H1 (cell line): ENCODE measurements around the gene MANSC4. TPM values are rescaled to one million over a fixed set of nuclear protein-coding genes. Genes with fewer than 3 reads are reported as not detected.

Source experiments
- CTCF ChIA-PET: fragments of 300-600 bp; sonication (Branson Sonifier 250); formaldehyde crosslinking; loops from one replicate; lab custom pipeline; 2021; ENCODE audit not compliant: partially characterized antibody; lab: Charles Lee
- POLR2A ChIA-PET: fragments of 300-600 bp; sonication (Branson Sonifier 250); formaldehyde crosslinking; loops from one replicate; lab custom pipeline; 2021; ENCODE audit warnings: inconsistent platforms; ENCODE audit not compliant: partially characterized antibody; lab: Charles Lee
- DNase-seq, 2 experiments: peaks; one replicate each; pipeline versions ENCODE4 v3.0.0 to v3.0.0-alpha.2; 2010 to 2022; ENCODE audit warnings: low spot score in 2 of 2, low read depth in 1 of 2, mixed read lengths in 1 of 2
- FAIRE-seq: peaks from 2 replicates; lab custom pipeline; 2011; peaks lifted over from hg19 to GRCh38; lab: Jason Lieb, UNC
- H2AFZ ChIP-seq: 2 replicates; pipeline ENCODE4 v1.8.1; 2012; ENCODE audit warnings: low read length, inconsistent platforms
- H2AK5ac ChIP-seq: 2 replicates; pipeline ENCODE4 v1.6.1; 2013; ENCODE audit warnings: low read depth, low read length
- H2BK120ac ChIP-seq: replicated peaks from 2 replicates; pipeline ENCODE3; 2013; ENCODE audit warnings: low read depth, low read length, inconsistent platforms
- H2BK12ac ChIP-seq: 2 replicates; pipeline ENCODE4 v1.6.1; 2013; ENCODE audit warnings: low read depth, low read length
- H2BK15ac ChIP-seq: 2 replicates; pipeline ENCODE4 v1.6.1; 2013; ENCODE audit warnings: low read length
- H2BK20ac ChIP-seq: 2 replicates; pipeline ENCODE4 v1.6.1; 2013; ENCODE audit warnings: low read length
- H2BK5ac ChIP-seq: 2 replicates; pipeline ENCODE4 v1.6.1; 2013; ENCODE audit warnings: low read depth, low read length
- H3K14ac ChIP-seq: 2 replicates; pipeline ENCODE4 v1.6.1; 2013; ENCODE audit warnings: inconsistent platforms; ENCODE audit not compliant: insufficient read length
- H3K18ac ChIP-seq: 2 replicates; pipeline ENCODE4 v1.6.1; 2013; ENCODE audit warnings: low read length; ENCODE audit errors: extremely low read depth
- H3K23ac ChIP-seq: 2 replicates; pipeline ENCODE4 v1.6.1; 2013; ENCODE audit warnings: inconsistent platforms; ENCODE audit not compliant: insufficient read length
- H3K23me2 ChIP-seq: 2 replicates; pipeline ENCODE4 v1.6.1; 2013; ENCODE audit warnings: low read depth, low read length
- H3K27ac ChIP-seq: 2 replicates; pipeline ENCODE4 v1.6.1; 2011; ENCODE audit warnings: low read depth, low read length, inconsistent platforms
- H3K27me3 ChIP-seq, 4 experiments: replicated peaks in 1 of 4; 1 replicate in 1 of 4; 2 replicates in 3 of 4; pipeline versions ENCODE4 v1.6.1 to v1.8.1; 2011 to 2013; ENCODE audit warnings: low read length in 3 of 4, mild to moderate bottlenecking in 3 of 4, inconsistent platforms in 2 of 4, mixed read lengths in 2 of 4, moderate library complexity in 1 of 4; ENCODE audit not compliant: control insufficient read depth in 3 of 4, insufficient read depth in 3 of 4; ENCODE audit errors: extremely low read depth in 1 of 4
- H3K36me3 ChIP-seq, 4 experiments: 2 replicates each; pipeline versions ENCODE4 v1.6.1 to v1.8.1; 2011 to 2013; ENCODE audit warnings: mild to moderate bottlenecking in 4 of 4, low read length in 3 of 4, moderate library complexity in 2 of 4, control low read depth in 1 of 4, inconsistent platforms in 1 of 4; ENCODE audit not compliant: insufficient read depth in 4 of 4, control insufficient read depth in 2 of 4
- H3K4ac ChIP-seq: replicated peaks from 2 replicates; pipeline ENCODE3; 2013; ENCODE audit warnings: low read length, low read depth, mixed read lengths, inconsistent platforms; ENCODE audit not compliant: insufficient read length
- H3K4me1 ChIP-seq, 4 experiments: replicated peaks in 1 of 4; 1 replicate in 1 of 4; 2 replicates in 3 of 4; pipeline versions ENCODE4 v1.6.1 to v1.8.1; 2011 to 2013; ENCODE audit warnings: low read length in 3 of 4, inconsistent platforms in 2 of 4, mixed read lengths in 1 of 4; ENCODE audit not compliant: insufficient read depth in 4 of 4, control insufficient read depth in 3 of 4
- H3K4me2 ChIP-seq, 2 experiments: 2 replicates each; pipeline versions ENCODE4 v1.6.1 to v1.8.1; 2011 to 2013; ENCODE audit warnings: low read depth in 2 of 2, low read length in 2 of 2, control low read depth in 1 of 2, inconsistent platforms in 1 of 2, mild to moderate bottlenecking in 1 of 2; ENCODE audit not compliant: insufficient read depth in 1 of 2
- H3K4me3 ChIP-seq, 4 experiments: fragments of 200-600, 300-600 bp in 1 of 4; sonication (generic), shearing (Covaris generic), sonication (Bioruptor Twin) in 1 of 4; 2 replicates each; pipeline versions ENCODE4 v1.5.1 to v1.8.1; 2011 to 2016; ENCODE audit warnings: low read length in 4 of 4, low read depth in 3 of 4, control low read depth in 2 of 4, inconsistent platforms in 2 of 4, mild to moderate bottlenecking in 2 of 4, mixed read lengths in 1 of 4, moderate library complexity in 1 of 4; ENCODE audit not compliant: insufficient read depth in 2 of 4; ENCODE audit errors: extremely low read depth in 1 of 4
- H3K56ac ChIP-seq: replicated peaks from 2 replicates; pipeline ENCODE3; 2013; ENCODE audit warnings: low read depth, mild to moderate bottlenecking, mixed read lengths, low read length, inconsistent platforms; ENCODE audit not compliant: insufficient read length
- H3K79me1 ChIP-seq: 2 replicates; pipeline ENCODE4 v1.6.1; 2013; ENCODE audit warnings: low read depth, low read length, control low read depth
- H3K79me2 ChIP-seq, 2 experiments: 2 replicates each; pipeline versions ENCODE4 v1.6.1 to v1.8.1; 2012 to 2013; ENCODE audit warnings: low read length in 2 of 2, mild to moderate bottlenecking in 2 of 2, inconsistent platforms in 1 of 2; ENCODE audit not compliant: insufficient read depth in 2 of 2, control insufficient read depth in 1 of 2
- H3K9ac ChIP-seq, 4 experiments: replicated peaks in 1 of 4; 1 replicate in 1 of 4; 2 replicates in 3 of 4; pipeline versions ENCODE4 v1.6.1 to v1.8.1; 2011 to 2013; ENCODE audit warnings: low read depth in 3 of 4, low read length in 3 of 4, control low read depth in 2 of 4, mild to moderate bottlenecking in 2 of 4, moderate library complexity in 2 of 4, inconsistent platforms in 1 of 4; ENCODE audit errors: extremely low read depth in 1 of 4
- H3K9me3 ChIP-seq, 2 experiments: 2 replicates each; pipeline versions ENCODE4 v1.6.1 to v1.8.1; 2012 to 2013; ENCODE audit warnings: mild to moderate bottlenecking in 2 of 2, moderate library complexity in 2 of 2, control low read depth in 1 of 2, inconsistent platforms in 1 of 2, low read depth in 1 of 2, low read length in 1 of 2, mixed read lengths in 1 of 2; ENCODE audit not compliant: insufficient read depth in 2 of 2
- H4K20me1 ChIP-seq, 2 experiments: replicated peaks in 1 of 2; 2 replicates each; pipeline versions ENCODE3 to v1.8.1; 2011 to 2013; ENCODE audit warnings: inconsistent platforms in 2 of 2, low read length in 2 of 2, mild to moderate bottlenecking in 1 of 2; ENCODE audit not compliant: insufficient read depth in 2 of 2, control insufficient read depth in 1 of 2
- H4K5ac ChIP-seq: 2 replicates; pipeline ENCODE4 v1.6.1; 2013; ENCODE audit warnings: low read length, low read depth, mixed read lengths, inconsistent platforms; ENCODE audit not compliant: insufficient read length
- H4K8ac ChIP-seq: 2 replicates; pipeline ENCODE4 v1.8.0; 2013; ENCODE audit warnings: mild to moderate bottlenecking, moderate library complexity, low read length, inconsistent platforms; ENCODE audit not compliant: insufficient read depth; ENCODE audit errors: extremely low read depth
- H4K91ac ChIP-seq: replicated peaks from 2 replicates; pipeline ENCODE3; 2013; ENCODE audit warnings: low read length, mixed read lengths, inconsistent platforms; ENCODE audit not compliant: insufficient read length
- ASH2L ChIP-seq: fragments of 200-600, 300-600 bp; sonication (generic); IDR thresholded peaks from one replicate; pipeline ENCODE4 v1.7.1; 2017; ENCODE audit warnings: low read length
- CBX5 ChIP-seq: fragments of 300-800, 300-1000 bp; sonication (generic); IDR thresholded peaks from 2 replicates; pipeline ENCODE4 v1.7.1; 2016; ENCODE audit warnings: antibody characterized with exemption, low read length, low read depth
- CTBP2 ChIP-seq: IDR thresholded peaks from 2 replicates; pipeline ENCODE4 v1.7.0; 2011; ENCODE audit warnings: borderline replicate concordance, mild to moderate bottlenecking, moderate library complexity, mixed read lengths, low read length; ENCODE audit not compliant: insufficient read depth, insufficient read length
- CTCF ChIP-seq, 3 experiments: IDR thresholded peaks; 1 replicate in 2 of 3; 2 replicates in 1 of 3; pipeline versions ENCODE4 v1.5.1 to v1.6.1; 2011; ENCODE audit warnings: low read length in 3 of 3, mild to moderate bottlenecking in 3 of 3, inconsistent platforms in 2 of 3, low read depth in 1 of 3, moderate library complexity in 1 of 3; ENCODE audit not compliant: insufficient read depth in 1 of 3; ENCODE audit errors: control extremely low read depth in 1 of 3
- KDM5A ChIP-seq: fragments of 200-600 bp; IDR thresholded peaks from 2 replicates; pipeline ENCODE4 v1.7.1; 2012; ENCODE audit warnings: mild to moderate bottlenecking, low read length, inconsistent platforms, mixed read lengths
- RAD21 ChIP-seq, 2 experiments: IDR thresholded peaks in 1 of 2; conservative IDR thresholded peaks in 1 of 2; 2 replicates each; pipeline ENCODE4 v1.6.1; 2011; ENCODE audit warnings: low read depth in 2 of 2, low read length in 2 of 2, improper control_type of control experiment in 1 of 2, inconsistent platforms in 1 of 2, mild to moderate bottlenecking in 1 of 2, moderate library complexity in 1 of 2
- RFX5 ChIP-seq: IDR thresholded peaks from 2 replicates; pipeline ENCODE4 v1.6.1; 2011; ENCODE audit warnings: low read depth, low read length, improper control_type of control experiment, borderline replicate concordance
- SIN3A ChIP-seq, 2 experiments: IDR thresholded peaks in 1 of 2; conservative IDR thresholded peaks in 1 of 2; 2 replicates each; pipeline ENCODE4 v1.6.1; 2011 to 2012; ENCODE audit warnings: low read length in 2 of 2, improper control_type of control experiment in 1 of 2, low read depth in 1 of 2, mild to moderate bottlenecking in 1 of 2
- SIRT6 ChIP-seq: IDR thresholded peaks from one replicate; pipeline ENCODE4 v1.7.1; 2012; ENCODE audit warnings: low read length, inconsistent platforms
- TAF7 ChIP-seq: optimal IDR thresholded peaks from 2 replicates; pipeline ENCODE3; 2011; ENCODE audit warnings: low read depth, mild to moderate bottlenecking, inconsistent platforms, low read length, moderate library complexity, borderline replicate concordance
- WGBS, 2 experiments: shearing (Covaris generic) in 1 of 2; methylation state at CpG; one replicate each; pipeline versions ENCODE4 v1.1.6 to v1.1.7; 2013 to 2015; ENCODE audit warnings: low lambda C conversion rate in 2 of 2, mixed read lengths in 2 of 2, inconsistent platforms in 1 of 2, low coverage in 1 of 2, missing lambda C conversion rate in 1 of 2; ENCODE audit not compliant: insufficient replicate concordance in 2 of 2, insufficient coverage in 1 of 2, insufficient read length in 1 of 2; ENCODE audit errors: extremely low coverage in 1 of 2, missing lambda C conversion rate in 1 of 2; 5-methylcytosine and 5-hydroxymethylcytosine counted together
- polyA plus RNA-seq, 7 experiments: library from polyadenylated mRNA; depleted of rRNA in 3 of 7; stranded (reverse) in 5 of 7; unstranded in 2 of 7; fragments of >200 nt in 5 of 7; fragments of 200-250 nt in 2 of 7; gene quantifications; 1 replicate in 5 of 7; 2 replicates in 1 of 7; 4 replicates in 1 of 7; pipeline versions ENCODE4 v1.2.1 to v1.2.3, GENCODE V29; 2011 to 2013; ENCODE audit warnings: missing spikeins in 2 of 7, mixed read lengths in 2 of 7
- total RNA-seq: library from RNA; stranded (reverse); fragmentation: NEBNext Ultra II Directional; extraction: Animal tissue kit (Norgen Biotek cat#: 25700); gene quantifications from 2 replicates; pipeline ENCODE4 v1.2.1, GENCODE V29; 2021

MANSC4 gene
- total and polyA plus RNA-seq, 2 of the 8 experiments (the other 6 are each of a cell fraction or from before 2014, with no cell fraction given): not detected

GRCh38 chr12:27790179-27790578, 10.1 kb upstream of the MANSC4 start:
- no peaks in the 10 kb centered on the region for H3K23me2 ChIP-seq
- H4K91ac ChIP-seq: no peak overlapping the region
- H3K4me3 ChIP-seq: no peak overlapping the region
- peaks cover 0 to 45% of the 10 kb centered on the region in 2 experiments; a peak in 3 of 4 replicates for H3K79me2 ChIP-seq
- no peak overlapping the region for H2BK120ac ChIP-seq
- no peaks in the 10 kb centered on the region; a peak in 1 of 7 replicates for H3K4me1 ChIP-seq
- no peak overlapping the region for H2AK5ac ChIP-seq
- H3K14ac ChIP-seq: no peak overlapping the region
- H3K27ac ChIP-seq: no peak overlapping the region; the same call in 1 of the 2 replicates
- no peak overlapping the region for H3K4ac ChIP-seq
- H3K79me1 ChIP-seq: no peaks in the 10 kb centered on the region; the same call in 1 of the 2 replicates
- no peak overlapping the region for H3K9ac ChIP-seq
- no peaks in the 10 kb centered on the region for H3K27me3 ChIP-seq
- no peak overlapping the region for H2BK20ac ChIP-seq
- 97% methylated on average over 2 of the region's 2 CpGs; no CpG with 5 or more reads in 1 of the 2 experiments for WGBS, 2 experiments
- ChIA-PET POLR2A (interaction anchor here (4.1 kb wide), 1 partner anchor 11 kb away, joined by 18 read pairs; the partner anchor contains the start of genes KLHL42 and MANSC4), CTCF (interaction anchor here (1.2 to 1.9 kb wide), 2 partner anchors 31 to 57 kb away, joined by 3 to 6 read pairs; no protein-coding TSS in a partner anchor)
- H3K23ac ChIP-seq: no peak overlapping the region
- H2AFZ ChIP-seq: no peak overlapping the region
- no peak overlapping the region for H3K18ac ChIP-seq
- no peaks in the 10 kb centered on the region for H3K9me3 ChIP-seq
- H3K56ac ChIP-seq: no peak overlapping the region
- no peak overlapping the region for H4K8ac ChIP-seq
- no peak overlapping the region for H2BK15ac ChIP-seq
- DNase-seq (no peak), FAIRE-seq (no peak)
- H4K5ac ChIP-seq: no peak overlapping the region
- H4K20me1 ChIP-seq: peaks cover 0 to 4% of the 10 kb centered on the region in 2 experiments
- no peak overlapping the region for H2BK12ac ChIP-seq
- no peak overlapping the region for H3K4me2 ChIP-seq
- no peak overlapping the region for H2BK5ac ChIP-seq
- H3K36me3 ChIP-seq: peaks cover 5 to 26% (median 12%) of the 10 kb centered on the region in 4 experiments; a peak in 6 of 8 replicates
- TF ChIP-seq SIRT6 (no peak), CTBP2 (no peak), KDM5A (no peak), ASH2L (no peak), RFX5 (no peak), CTCF (IDR thresholded peaks at IDR 0.05; ENCODE audit: control extremely low read depth in 1 of 3, insufficient read depth in 1 of 3, low read depth in 1 of 3, low read length in 3 of 3) (no peak), TAF7 (no peak), RAD21 (IDR thresholded peaks at IDR 0.05 in 1 of 2, conservative IDR thresholded peaks at IDR 0.05 in 1 of 2; ENCODE audit: low read depth in 2 of 2, low read length in 2 of 2) (no peak), CBX5 (no peak), SIN3A (conservative IDR thresholded peaks at IDR 0.05 in 1 of 2, IDR thresholded peaks at IDR 0.05 in 1 of 2; ENCODE audit: low read depth in 1 of 2, low read length in 2 of 2) (no peak)
